Activated CD8-positive, alpha-beta memory T cell treated with anti-CD3 and anti-CD28 coated beads, Interleukin-2, amount 50 U/mL, for 48 hours (primary cell): ENCODE measurements around the gene OSBPL6.
"Not testable (repeated sequence)": the region's sequence is repeated elsewhere in the genome, so short reads cannot be mapped to it uniquely, and the experiment has no call there.

Experiments
- DNase-seq: peaks from one replicate; pipeline ENCODE4 v3.0.0-alpha.2; 2020

Gene OSBPL6

DNA sequence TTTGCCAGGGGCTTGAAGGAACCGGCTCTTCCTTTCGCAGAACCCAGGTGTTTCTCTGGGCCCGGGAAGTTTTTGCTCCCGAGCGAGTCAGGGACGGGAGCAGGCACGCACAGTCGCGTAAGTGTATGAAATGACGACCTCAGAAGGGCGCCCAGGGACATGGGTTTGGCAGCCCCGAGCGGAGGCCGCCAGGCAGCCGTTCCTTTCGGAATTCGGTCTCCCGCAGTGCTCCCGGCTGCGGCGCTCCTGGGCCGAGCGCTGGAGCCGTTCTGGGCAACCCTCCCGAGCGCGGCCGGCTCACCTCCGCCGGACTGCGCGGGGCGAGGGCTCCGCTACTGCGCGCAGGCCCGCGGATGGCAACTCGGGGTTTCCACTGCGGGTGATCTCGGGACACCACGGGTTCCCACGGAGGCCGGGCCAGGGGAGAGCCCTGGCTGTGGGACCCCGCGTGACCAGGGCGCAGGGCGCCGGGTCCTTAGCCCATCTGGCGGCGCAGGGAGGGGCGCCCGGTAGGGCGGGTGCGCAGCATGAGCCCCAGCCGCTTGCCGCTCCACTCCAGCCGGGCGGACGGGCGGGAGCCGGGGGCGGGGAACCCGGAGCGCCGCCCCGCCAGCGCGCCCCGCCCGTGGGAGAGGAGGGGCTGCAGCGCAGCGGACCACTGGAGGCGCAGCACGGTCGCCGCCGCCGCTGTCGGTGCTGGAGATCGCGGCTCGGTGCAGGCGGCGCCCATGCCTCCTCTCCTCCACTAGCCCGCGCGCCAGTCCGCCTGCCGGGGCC, at the start of gene OSBPL6:
OSBPL6 (plus strand) TSS at position 690 of the 777 bp plus-strand sequence. CDS start 111,673 bp downstream, outside the sequence.
- DNase-seq: peak; percentile 81

DNA sequence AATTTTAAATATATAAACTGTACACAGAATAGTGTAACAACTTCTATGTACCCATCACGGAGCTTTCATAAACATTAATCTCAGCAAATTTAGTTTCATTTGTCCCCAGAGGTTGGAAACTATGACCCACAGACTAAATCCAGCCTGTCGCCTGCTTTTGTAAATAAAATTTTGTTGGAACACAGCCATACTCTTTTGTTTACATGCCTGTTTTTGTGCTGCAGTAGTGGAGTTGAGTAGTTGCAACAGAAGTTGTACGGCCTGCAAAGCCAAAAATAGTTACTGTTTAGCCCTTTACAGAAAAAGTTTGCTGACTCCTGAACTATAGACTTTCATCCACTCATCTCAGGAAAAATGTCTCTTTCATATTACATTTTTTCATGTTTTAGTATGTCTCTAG, 42.3 kb upstream of the OSBPL6 start:
- DNase-seq: no peak

DNA sequence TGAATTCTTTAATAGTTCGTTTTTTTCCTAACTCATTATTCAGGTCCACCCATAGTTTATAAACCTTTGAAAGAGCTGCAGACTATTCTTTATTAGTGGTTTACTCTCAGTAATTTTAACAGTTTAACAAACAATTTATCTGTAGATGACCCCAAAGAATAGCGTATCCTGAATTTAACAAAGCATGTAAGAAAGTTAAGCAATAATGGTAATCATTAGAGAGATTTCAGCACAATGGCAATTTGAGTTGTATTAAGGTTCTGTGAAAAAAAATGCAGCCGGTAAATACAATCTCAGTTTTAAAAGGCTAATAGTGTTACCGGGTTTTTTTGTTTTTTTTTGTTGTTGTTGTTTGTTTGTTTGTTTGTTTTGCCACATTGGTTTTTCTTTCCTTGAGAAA, 41.8 kb upstream of the OSBPL6 start:
- DNase-seq: no peak

DNA sequence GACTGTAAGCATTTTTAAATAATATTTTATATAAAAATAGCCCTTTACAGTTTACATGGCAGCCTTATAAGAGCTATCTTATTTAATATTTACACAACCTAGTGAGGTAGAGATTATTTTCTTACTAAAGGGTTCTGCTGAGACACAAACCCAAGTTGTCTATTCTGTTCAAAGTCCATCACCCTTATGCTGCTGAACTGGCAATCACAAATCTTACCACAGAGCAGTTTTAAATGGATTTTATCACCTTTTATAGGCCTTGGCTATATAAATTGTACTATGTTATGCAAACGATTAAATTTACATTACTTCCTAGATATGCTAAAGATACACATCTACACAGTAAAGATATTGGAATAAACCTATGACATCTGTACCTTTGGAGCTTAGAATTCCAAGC, 41.3 kb upstream of the OSBPL6 start:
- no peak for DNase-seq

DNA sequence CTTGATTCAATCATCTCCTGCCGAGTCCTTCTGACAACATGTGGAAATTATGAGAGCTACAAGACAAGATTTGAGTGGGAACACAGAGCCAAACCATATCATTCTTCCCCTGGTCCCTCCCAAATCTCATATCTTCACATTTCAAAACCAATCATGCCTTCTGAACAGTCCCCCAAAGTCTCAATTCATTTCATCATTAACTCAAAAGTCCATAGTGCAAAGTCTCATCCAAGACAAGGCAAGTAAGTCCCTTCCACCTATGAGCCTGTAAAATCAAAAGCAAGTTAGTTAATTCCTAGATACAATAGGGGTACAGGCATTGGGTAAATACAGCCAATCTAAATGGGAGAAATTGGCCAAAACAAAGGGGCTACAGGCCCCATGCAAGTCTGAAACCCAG, 40.4 kb upstream of the OSBPL6 start:
- not testable (repeated sequence) for DNase-seq

DNA sequence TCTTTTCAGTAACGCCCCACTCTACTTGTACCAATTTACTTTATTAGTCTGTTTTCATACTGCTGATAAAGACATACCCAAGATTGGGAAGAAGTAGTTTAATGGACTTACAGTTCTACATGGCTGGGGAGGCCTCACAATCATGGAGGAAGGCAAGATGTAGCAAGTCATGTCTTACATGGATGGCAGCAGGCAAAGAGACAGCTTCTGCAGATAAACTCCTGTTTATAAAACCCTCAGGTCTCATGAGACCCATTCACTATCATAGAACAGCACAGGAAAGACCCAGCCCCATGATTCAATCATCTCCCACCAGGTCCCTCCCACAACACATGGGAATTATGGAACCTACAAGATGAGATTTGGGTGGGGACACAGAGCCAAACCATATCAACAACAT, 38.8 kb upstream of the OSBPL6 start:
- no peak for DNase-seq

DNA sequence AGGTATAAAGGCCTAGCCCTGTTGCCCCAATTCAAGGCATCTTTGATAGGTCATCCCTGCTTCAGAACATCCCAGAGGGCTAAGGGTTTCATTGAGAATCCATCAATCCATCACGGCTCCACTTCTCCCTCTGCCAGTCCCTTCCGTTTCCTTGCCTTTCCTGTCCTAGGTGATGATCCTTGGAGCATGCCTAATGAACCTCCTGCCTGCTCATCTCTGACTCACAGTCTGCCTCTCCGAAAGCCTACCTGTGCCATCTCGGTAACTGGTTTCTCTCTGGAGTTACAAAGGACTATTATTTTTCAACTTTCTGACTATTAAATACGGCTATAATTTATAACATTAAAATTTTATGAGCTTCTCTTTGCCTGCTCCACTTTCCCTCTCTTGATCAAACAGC, 36.7 kb upstream of the OSBPL6 start:
- no peak for DNase-seq

DNA sequence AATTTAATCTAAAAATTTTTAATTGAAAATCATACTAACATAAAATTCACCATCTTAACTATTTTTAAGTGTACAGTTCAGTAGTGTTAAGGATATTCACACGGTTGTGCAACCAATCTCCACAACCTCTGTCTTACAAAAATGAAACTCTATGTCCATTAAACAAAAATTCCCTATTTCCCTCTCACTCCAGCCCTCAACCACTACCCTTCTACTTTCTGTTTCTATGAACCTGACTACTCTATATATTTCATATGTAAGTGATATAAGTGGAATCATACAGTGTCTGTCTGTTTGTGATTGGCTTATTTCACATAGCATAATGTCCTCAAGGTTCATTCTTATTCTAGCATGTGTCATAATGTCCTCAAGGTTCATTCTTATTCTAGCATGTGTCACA, 34.3 kb upstream of the OSBPL6 start:
- no peak for DNase-seq

DNA sequence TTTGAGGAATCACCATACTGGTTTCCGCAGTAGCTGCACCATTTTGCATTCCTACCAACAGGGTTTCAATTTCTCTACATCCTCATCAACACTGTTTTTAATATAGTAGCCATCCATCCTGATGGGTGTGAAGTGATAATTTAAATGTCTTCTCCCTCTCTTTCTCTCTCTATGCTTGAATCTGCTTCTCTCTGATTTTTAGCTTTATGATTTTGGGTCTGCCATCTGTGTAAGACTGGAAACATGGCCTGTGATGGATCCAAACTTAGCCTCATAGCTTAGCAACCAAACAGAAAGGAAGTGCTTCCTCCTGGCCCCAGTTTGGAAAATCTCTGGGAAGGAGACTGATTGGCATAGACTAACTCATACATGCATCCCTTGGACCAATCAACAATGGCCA, 33.7 kb upstream of the OSBPL6 start:
- DNase-seq: no peak

DNA sequence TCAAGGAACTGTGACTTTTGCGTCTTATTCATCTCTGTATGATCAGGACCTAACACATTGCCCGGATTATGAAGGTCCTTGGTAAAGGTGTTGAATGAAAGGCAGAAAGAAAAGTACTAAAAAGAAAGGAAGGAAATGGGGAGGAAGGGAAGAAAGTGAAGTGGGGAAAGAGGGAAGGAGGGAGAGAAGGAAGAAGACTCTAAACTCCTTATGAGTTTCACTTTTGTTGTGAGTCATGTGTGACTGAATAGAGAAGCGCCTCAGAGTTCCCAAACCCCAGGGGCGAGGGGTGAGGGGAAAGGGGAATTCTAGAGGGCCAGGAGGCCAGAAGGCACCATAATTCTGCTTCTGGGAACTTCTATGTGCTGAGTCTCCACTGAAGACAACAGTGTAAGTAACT, 30.9 kb upstream of the OSBPL6 start:
- no peak for DNase-seq

DNA sequence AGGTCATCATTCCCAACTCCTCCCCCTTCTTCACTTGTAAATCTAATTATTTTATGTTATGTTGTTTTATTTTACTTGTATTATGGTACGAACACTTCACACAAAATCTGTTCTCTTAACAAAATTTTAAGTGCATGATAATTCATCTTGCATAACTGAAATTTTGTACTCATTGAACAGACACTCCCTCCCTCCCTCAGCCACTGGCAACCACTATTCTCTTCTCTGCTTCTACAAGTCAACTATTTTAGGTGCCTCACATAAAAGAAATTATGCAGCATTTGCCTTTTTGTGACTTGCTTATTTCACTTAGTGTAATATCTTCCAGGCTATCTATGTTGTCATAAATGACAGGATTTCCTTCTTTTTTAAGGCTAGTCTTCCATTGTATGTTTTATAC, 30.4 kb upstream of the OSBPL6 start:
- DNase-seq: no peak

DNA sequence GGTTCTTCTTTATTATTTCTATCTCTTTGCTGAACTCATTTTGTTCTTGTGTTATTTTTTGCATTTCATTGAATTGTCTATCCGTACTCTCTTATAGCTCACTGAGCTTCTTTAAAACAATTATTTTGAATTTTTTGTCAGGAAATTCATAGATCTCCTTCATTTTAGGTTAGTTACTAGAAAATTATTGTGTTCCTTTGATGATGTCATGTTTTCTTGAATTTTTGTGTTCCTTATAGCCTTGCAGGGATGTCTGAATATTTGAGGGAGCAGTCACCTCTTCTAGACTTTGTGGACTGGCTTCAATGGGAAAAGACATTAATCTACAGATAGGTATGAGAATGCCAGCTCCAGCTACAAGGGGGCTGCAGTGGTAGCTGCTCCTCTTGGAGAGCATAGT, 20.7 kb upstream of the OSBPL6 start:
- no peak for DNase-seq

DNA sequence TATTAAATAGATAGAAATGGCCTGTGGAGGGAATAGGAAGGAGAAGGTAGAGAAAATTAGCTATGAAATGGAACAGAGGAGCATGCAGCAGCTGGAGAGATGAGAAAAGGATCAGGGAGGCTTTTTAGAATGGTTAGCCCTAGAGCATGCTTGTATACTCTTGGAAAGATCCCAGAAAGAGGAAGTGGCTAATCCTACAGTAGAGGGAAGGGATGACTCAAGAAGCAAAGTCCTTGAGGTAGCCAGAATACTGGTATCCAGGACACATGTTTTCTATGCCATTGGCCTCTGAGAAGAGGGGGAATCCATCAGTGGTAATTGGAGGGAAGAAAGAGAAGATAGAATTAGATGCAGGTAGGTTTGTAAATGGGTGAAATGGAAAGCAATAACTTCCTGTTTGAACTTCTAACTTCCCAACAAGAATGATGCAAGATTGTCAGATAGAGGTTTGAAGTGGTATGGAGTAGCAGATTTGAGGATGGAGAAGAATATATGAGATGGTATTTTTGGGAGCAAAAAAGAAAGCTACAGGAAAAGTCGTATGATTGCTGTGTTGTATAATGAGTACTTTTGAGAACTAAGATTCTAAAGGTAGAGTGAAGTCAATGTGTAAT, 17.1 kb upstream of the OSBPL6 start:
- DNase-seq: no peak

DNA sequence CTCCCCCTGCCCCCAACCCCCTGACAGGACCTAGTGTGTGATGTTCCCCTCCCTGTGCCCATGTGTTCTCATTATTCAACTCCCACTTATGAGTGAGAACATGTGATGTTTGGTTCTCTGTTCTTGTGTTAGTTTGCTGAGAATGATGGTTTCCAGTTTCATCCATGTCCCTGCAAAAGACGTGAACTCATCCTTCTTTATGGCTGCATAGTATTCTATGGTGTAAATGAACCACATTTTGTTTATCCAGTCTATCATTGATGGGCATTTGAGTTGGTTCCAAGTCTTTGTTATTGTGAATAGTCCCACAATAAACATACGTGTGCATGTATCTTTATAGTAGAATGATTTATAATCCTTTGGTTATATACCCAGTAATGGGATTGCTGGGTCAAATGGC, 13.7 kb upstream of the OSBPL6 start:
- DNase-seq: not testable (repeated sequence)

DNA sequence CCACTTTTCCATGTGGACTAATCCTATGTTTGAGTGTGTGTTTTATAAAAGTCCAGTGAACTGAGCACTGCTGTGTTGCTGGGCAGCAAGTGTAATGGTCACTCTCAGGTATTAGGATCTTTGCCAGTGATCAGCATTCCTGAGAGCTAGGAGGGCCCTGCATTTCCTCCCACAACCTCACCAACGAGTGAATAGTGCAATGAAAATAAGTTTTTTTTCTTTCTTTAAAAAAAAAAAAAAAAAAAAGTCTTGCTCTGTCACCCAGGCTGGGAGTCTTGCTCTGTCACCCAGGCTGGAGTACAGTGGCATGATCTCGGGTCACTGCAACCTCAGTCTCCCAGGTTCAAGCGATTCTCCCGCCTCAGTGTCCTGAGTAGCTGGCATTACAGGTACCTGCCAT, 6.5 kb upstream of the OSBPL6 start:
- no peak for DNase-seq

DNA sequence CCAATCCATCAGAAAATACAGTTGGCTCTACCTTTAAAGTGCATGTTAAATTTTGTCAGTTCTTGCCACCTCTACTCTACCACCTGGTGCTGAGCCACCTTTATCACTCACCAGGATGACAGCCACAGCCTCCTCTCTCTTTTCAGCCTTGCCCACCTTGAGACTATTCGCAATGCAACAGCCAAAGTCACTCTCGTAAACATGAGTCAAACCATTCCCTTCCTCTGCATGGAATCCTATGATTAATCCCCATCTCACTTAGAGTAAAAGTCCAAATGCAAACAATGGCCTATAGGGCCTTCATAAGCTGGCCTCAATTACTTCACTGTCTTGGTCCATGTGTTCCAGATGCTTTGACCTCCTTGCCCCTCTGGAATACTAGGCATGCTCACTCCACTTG, 5.8 kb upstream of the OSBPL6 start:
- no peak for DNase-seq

DNA sequence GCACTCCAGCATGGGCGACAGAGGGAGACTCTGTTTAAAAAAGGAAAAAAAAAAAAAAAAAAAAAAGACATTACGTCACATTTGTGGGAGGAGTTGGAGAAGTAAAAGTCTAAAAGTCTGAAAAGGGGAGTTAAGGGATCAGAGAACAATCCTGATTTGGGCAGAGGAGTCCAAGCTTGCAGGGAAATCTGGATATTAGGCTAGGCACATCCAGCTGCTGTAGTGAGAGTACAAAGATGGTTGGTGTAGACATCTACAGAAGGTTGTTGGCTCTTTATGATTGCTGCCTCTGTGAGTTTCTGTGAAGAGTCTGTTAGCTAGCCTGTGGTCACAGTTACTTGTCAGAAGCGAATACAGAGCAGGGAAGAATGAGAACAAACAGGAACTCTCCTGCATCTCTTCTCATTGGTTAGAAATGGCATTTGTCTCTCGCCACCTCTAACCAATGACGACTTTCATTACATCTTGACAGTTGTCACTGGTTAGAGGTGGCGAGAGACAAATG, 3.3 kb upstream of the OSBPL6 start:
- DNase-seq: no peak

DNA sequence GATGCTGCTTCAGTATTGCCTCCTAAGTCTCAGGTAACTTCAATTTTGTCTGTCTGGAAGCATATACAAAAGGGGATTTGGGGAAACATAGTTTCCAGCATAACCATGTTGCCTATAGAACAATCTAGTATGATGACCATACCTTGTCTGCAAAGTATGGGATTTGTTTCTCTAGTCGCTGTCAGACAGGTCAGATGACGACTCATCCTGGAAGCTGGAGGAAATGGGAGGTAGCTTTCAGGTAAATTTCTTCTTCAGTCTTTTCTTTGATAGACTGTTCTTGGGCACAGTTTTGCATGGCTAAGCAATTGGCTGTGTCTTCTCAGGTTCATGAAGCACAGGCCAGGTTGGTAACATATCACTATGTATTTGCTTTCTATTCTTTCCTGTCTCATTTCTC, 2.8 kb upstream of the OSBPL6 start:
- DNase-seq: no peak

DNA sequence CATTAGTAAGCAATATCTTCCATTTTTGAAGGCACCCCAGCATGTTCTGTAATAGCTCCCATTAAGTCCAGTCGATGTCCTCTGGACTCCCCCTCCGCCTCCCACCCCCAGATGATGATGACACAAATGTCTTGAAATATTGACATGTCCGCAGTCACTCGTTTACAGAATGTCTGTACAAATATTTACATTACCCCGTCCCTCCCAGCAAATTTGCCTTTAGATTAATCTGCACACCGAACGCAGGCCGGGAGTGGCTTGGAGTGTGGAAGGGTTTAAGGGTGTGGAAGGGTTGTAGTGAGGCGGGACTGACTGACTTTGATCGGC, 853 bp upstream of the OSBPL6 start:
- no peak for DNase-seq

DNA sequence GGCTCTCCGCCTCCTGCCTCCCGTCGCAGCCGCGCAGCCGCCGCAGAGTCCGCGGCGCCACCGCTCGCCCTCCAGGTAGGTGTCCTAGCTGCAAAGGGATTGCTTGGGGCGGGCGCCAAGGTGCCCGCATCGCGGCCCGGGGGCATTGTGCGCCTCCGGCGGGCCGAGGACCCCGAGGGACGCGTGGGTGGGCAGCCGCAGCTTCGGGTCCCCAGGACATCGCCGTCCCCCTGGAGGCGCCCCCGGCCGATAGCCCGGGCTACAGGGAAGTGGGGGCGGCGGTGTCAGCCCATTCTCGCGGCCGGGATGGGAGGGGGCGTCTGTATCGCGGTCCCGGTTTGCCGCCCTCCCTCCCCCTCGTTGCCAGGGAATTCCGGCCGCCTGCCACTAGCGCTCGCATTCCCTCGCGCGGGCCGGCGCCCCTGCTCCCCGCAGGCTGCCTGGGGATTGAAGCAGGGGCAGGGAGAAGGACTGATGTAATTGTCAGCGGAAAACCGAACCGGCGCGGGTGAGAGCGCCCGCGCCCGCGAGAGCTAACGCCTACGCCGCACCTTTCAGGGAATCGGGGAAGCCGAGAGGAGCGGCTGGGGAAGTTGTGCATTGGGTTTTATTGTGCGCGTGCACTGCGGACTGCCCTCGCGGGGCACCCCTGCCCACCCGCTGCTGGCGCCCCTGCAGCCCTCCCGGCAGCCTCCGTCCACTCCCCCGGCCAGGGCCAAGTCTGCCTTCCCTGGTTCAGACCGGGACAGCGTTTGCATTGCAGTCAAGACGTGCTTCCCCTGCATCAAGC, 483 bp downstream of the OSBPL6 start:
- DNase-seq: peak; percentile 59

DNA sequence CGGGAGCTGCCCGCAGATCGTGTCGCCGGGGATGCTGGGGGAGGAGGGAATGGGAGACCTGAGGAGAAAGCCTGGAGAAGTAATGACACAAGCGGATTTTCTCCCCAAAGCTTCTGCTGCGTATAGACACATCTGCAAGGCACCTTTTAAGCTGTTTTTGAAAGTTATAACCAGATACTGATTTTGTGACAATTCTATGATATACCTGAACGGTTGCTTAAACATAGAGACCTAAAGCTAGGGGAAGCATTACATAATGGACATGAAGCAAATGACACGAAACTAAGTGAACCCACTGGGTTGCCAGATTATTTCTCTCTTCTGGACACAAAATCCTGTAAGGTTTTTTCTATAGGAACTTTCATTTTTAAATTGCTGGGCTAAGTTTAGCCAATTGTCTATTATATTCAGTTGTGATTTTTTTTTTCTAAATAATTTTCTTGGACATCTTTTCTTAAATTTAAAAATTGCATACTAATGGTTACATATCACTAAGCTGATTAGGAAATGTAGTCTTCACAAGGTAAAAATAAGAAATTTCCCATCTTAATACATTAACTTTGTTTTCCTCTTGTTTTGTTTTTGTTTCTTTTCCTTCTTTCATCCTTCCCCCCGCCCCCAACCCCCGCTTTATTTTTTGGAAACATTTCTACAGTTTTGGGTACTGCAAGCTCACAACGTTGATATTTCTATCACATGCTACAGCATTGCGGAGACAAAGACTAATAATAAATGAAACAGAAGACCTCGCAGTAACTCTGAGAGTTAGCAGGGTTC, 1.3 kb downstream of the OSBPL6 start:
- DNase-seq: no peak

DNA sequence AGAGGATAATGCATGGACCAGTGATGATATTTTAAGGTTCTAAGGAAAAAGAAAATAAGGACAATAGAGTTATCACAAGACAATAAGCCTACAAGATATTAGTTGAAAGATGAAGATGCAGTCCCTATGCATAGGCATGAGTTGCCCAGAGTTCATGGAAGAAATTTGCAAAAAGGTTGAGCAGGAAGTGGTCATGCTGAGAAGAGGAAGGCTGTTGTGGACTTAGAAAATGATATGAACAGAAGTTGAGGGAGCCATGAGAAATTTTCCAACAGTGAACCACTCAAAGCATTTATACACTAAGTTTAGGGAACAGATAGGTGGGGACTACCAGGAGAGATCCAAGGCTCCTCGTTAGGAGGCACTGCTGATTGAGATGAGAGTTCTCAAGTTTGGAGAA, 3.5 kb downstream of the OSBPL6 start:
- no peak for DNase-seq

DNA sequence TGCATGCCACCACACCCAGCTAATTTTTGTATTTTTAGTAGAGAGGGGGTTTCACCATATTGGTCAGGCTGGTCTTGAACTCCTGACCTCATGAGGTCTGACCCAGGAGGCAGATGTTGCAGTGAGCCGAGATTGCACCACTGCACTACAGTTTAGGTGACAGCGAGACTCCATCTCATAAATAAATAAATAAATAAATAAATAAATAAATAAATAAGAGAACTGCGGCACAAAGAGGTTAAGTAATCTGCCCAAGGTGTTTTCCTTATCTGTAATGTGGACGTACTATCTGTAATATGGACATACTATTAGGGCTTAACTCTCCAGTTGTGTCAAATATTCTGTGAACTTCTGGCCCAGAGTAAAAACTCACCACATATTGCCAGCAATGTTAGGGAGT, 4.1 kb downstream of the OSBPL6 start:
- not testable (repeated sequence) for DNase-seq
